NOMO-1 treated with dmso at 0.1 percent for 144 hours (cell line): Measurements from ENCODE around the gene CMAS.

Experiments
- DNase-seq: peaks from one replicate; lab custom pipeline; 2025; ENCODE audit not compliant: unreplicated experiment; lab: John Stamatoyannopoulos, UW

The CMAS gene

DNA sequence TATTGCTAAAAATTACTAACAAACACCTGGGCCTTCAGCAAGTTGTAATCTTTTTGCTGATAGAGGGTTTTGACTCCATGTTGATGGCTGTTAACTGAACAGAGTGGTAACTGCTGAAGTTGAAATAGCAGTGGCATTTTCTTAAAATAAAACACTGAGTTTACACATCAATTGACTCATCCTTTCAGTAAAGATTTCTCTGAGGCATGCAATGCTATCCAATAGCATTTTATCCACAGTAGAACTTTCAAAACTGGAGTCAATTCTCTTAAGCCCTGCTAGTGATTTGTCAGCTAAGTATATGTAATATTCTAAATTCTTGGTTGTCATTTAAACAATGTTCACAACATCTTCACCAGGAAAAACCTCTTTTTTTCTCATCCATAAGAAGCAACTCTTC is 59.5 kb downstream of the CMAS start:
- no peak for DNase-seq

DNA sequence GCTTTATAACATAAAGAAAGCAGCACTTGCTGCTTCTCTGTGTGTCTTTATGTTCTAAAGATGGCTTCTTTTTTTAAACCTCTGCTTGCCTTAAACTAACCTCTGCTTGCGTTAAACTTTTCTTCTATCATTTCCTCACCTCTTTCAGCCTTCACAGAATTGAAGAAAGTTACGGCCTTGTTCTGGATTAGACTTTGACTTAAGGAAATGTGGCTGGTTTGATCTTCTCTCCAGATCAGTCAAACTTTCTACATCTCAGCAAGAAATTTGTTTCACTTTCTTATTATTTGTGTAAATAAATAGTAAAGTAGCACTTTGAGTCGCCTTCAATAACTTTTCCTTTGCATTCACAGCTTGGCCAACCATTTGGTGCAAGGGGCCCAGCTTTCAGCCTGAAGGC is 64.2 kb downstream of the CMAS start:
- no peak for DNase-seq
